Measurements from ENCODE around the gene COCH.

COCH gene

GRCh38 chr14:30874120-30874998, at the start of gene COCH:
Gene COCH, plus strand, starts transcription at chr14:30874559. Its CDS starts 380 bp downstream, at chr14:30874939.
- H3K9me3 ChIP-seq, result no peaks in the 10 kb centered on the region
- H3K36me3 ChIP-seq (replicated peaks), result no peaks in the 10 kb centered on the region
- H3K27me3 ChIP-seq (ENCODE audit: low read depth), result no peaks in the 10 kb centered on the region
- in situ Hi-C loops (cut with MboI; ENCODE audit: low sequenced_read_pairs), result no loop called here
- peak; percentile 41 to 78 for DNase-seq (ENCODE audit: low spot score in 2 of 2)
- peak within 1 kb of the TSS; percentile 49 for H3K4me3 ChIP-seq
- H3K4me1 ChIP-seq, result peaks cover 3% of the 10 kb centered on the region

- Histone ChIP-seq H3K9me3 (no peaks in the 10 kb centered on the region), H3K27me3 (ENCODE audit: low read depth) (no peaks in the 10 kb centered on the region), H3K4me1 (no peaks in the 10 kb centered on the region), H3K4me3 (no peak overlapping the region), H3K36me3 (replicated peaks) (no peaks in the 10 kb centered on the region)
- DNase-seq (ENCODE audit: low spot score in 2 of 2), result no peak
- in situ Hi-C loops (cut with MboI; ENCODE audit: low sequenced_read_pairs), result no loop called here
Measured at GRCh38 chr14:30826070-30826469, 48.3 kb upstream of the COCH start.

DNA sequence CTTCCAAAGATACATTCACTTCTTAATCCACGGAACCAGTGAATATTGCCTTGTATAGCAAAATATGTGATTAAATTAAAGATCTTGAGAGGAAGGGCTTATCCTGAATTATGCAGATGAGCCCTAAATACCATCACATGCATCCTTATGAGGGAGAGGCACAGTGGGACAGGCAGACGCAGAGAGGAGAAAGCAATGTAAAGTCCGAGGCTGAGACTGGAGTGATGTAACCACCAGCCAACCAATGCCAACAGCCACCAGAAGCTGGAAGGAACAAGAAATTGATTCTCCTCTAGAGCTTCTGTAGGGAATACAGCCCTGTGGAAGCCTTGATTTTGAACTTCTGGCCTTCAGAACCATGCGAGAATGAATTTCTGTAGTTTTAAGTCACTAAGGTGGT, 44.5 kb upstream of the COCH start:
- in situ Hi-C loops (cut with MboI; ENCODE audit: low sequenced_read_pairs), result no loop called here

DNA sequence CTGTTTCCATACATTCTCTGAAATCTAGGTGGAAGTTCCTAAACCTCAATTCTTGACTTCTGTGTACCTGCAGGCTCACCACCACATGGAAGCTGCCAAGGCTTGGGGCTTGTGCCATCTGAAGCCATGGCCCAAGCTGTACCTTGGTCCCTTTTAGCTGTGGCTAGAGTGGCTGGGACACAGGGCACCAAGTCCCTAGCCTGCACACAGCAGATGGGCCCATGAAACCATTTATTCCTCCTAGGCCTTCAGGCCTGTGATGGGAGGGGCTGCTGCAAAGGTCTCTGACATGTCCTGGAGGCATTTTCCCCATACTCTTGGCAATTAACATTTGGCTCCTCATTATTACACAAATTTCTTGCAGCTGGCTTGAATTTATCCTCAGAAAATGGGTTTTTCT, 40.0 kb upstream of the COCH start:
- no peak for DNase-seq (ENCODE audit: low spot score in 2 of 2)
- no peak overlapping the region for H3K4me3 ChIP-seq
- peaks cover 2% of the 10 kb centered on the region; the same call in 1 of the 2 replicates for H3K9me3 ChIP-seq
- in situ Hi-C loops (cut with MboI; ENCODE audit: low sequenced_read_pairs), result no loop called here
- no peaks in the 10 kb centered on the region for H3K36me3 ChIP-seq (replicated peaks)
- no peaks in the 10 kb centered on the region for H3K4me1 ChIP-seq
- H3K27me3 ChIP-seq (ENCODE audit: low read depth), result no peaks in the 10 kb centered on the region

More for the DNA sequence above, 44.5 kb upstream of the COCH start:
- Histone ChIP-seq H3K36me3 (replicated peaks) (no peaks in the 10 kb centered on the region), H3K4me1 (no peaks in the 10 kb centered on the region), H3K4me3 (no peak overlapping the region), H3K27me3 (ENCODE audit: low read depth) (no peaks in the 10 kb centered on the region), H3K9me3 (peaks cover 2% of the 10 kb centered on the region; the same call in 1 of the 2 replicates)
- DNase-seq (ENCODE audit: low spot score in 2 of 2), result no peak

DNA sequence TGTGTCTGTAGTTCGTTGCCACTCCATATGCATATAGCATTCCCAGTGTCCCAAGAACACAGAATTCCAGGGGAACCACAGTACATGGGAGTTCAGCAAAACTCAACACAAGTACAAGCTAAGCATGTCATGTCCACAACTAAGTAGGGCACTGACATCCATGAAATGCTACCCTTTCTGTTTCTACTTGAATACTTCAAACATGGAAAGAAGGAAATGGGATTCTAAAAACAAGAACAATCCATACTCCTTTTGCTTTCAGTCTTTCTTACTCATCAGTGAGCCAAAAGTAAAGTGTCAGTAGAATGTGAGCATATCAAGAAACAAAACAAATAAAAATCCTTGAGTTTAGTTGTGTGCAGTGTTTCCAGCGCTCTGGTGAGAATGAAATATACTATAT, 36.0 kb upstream of the COCH start:
- Histone ChIP-seq H3K4me3 (no peak overlapping the region), H3K36me3 (replicated peaks) (no peaks in the 10 kb centered on the region), H3K27me3 (ENCODE audit: low read depth) (no peaks in the 10 kb centered on the region), H3K9me3 (peaks cover 2% of the 10 kb centered on the region; the same call in 1 of the 2 replicates), H3K4me1 (no peaks in the 10 kb centered on the region)
- in situ Hi-C loops (cut with MboI; ENCODE audit: low sequenced_read_pairs), result no loop called here
- DNase-seq (ENCODE audit: low spot score in 2 of 2), result no peak

DNA sequence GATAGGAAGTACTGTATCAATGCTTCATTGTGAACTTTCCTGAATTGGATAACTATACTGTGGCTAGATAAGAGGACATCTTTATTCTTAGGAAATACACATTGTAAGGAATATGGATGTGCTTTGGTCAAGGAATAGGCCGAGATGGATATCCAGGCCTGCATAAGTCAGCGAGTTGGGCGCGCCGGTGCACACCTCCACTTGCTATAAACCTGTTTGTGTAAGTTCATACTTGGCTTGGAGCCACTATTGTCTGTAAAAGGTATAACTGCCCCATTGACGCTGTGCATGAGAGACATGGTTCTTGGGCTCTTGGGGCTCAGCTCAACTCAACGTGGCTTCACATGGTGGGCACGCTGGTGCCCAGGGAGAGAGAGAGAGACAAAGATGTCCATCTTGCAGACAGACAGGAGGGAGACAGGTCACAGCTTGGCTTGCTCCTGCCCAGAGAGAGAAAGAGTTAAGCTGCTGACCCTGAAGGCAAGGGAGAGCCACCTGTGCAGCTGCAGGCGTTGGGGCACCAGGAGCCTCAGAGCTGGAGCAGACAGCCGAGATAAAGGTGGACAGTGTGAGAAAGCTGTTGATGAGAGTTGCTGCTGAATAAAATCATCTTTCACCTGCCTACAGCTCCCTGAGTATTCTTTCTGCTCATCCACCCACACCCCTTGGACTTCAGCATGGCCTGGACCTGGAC, 34.1 kb upstream of the COCH start:
- no peaks in the 10 kb centered on the region for H3K36me3 ChIP-seq (replicated peaks)
- H3K9me3 ChIP-seq, result no peaks in the 10 kb centered on the region
- DNase-seq (ENCODE audit: low spot score in 2 of 2), result no peak
- in situ Hi-C loops (cut with MboI; ENCODE audit: low sequenced_read_pairs), result no loop called here
- no peaks in the 10 kb centered on the region for H3K27me3 ChIP-seq (ENCODE audit: low read depth)
- H3K4me1 ChIP-seq, result no peaks in the 10 kb centered on the region
- H3K4me3 ChIP-seq, result no peak overlapping the region

GRCh38 chr14:30842431-30842830, 31.9 kb upstream of the COCH start:
- Histone ChIP-seq H3K27me3 (ENCODE audit: low read depth) (peaks cover 2% of the 10 kb centered on the region; the same call in 1 of the 2 replicates), H3K9me3 (no peaks in the 10 kb centered on the region), H3K36me3 (replicated peaks) (no peaks in the 10 kb centered on the region), H3K4me3 (no peak overlapping the region), H3K4me1 (no peaks in the 10 kb centered on the region)
- in situ Hi-C loops (cut with MboI; ENCODE audit: low sequenced_read_pairs), result no loop called here
- DNase-seq (ENCODE audit: low spot score in 2 of 2), result no peak

GRCh38 chr14:30848449-30849240, 25.7 kb upstream of the COCH start:
- Histone ChIP-seq H3K4me1 (no peaks in the 10 kb centered on the region), H3K9me3 (no peaks in the 10 kb centered on the region), H3K36me3 (replicated peaks) (no peaks in the 10 kb centered on the region), H3K27me3 (ENCODE audit: low read depth) (peaks cover 8% of the 10 kb centered on the region; the same call in 1 of the 2 replicates), H3K4me3 (no peak overlapping the region)
- DNase-seq (ENCODE audit: low spot score in 2 of 2), result no peak
- in situ Hi-C loops (cut with MboI; ENCODE audit: low sequenced_read_pairs), result no loop called here

DNA sequence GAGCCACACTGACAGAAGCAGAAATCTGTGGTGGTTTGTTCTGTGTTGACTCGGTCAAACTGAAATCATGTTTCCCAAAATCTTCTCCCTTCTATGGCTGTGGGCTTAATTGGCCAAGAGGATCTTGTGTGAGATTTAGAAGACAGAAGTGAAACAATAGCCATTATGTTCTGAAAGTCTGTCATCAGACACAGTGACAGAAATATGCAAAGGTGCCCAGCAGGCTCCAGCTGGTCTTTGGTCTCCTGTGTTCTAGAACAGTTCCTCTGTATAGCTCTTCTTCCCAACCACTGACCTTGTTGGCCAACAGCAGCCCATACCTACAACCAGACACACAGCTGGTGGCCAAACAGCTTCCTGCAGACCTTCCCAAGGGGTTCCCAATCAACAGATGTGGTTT, 25.0 kb upstream of the COCH start:
- Histone ChIP-seq H3K4me1 (no peaks in the 10 kb centered on the region), H3K27me3 (ENCODE audit: low read depth) (peaks cover 8% of the 10 kb centered on the region; the same call in 1 of the 2 replicates), H3K4me3 (no peak overlapping the region), H3K36me3 (replicated peaks) (no peaks in the 10 kb centered on the region), H3K9me3 (no peaks in the 10 kb centered on the region)
- in situ Hi-C loops (cut with MboI; ENCODE audit: low sequenced_read_pairs), result no loop called here
- DNase-seq (ENCODE audit: low spot score in 2 of 2), result no peak

DNA sequence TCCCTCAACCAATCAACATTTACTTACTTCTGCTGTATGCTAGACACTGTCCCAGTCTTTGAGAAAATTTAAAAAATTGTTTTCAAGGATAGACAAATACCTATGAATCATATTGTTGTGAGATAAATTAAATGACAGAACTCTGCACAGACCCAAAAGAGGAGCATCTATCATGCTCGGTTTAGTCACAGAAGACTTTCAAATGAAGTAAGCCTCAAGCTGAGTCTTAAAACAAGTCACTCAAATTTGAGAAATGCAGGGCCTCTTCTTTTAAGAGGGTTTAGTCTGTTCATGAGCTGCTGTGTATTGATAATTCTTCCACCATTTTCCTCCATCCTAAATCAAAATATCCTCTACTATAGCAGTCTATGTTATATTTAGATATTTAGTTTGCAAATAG, 24.4 kb upstream of the COCH start:
- Histone ChIP-seq H3K36me3 (replicated peaks) (no peaks in the 10 kb centered on the region), H3K9me3 (no peaks in the 10 kb centered on the region), H3K4me1 (no peaks in the 10 kb centered on the region), H3K27me3 (ENCODE audit: low read depth) (peaks cover 8% of the 10 kb centered on the region; the same call in 1 of the 2 replicates), H3K4me3 (no peak overlapping the region)
- DNase-seq (ENCODE audit: low spot score in 2 of 2), result no peak
- in situ Hi-C loops (cut with MboI; ENCODE audit: low sequenced_read_pairs), result no loop called here

GRCh38 chr14:30853946-30854345, 20.4 kb upstream of the COCH start:
- no peak for DNase-seq (ENCODE audit: low spot score in 2 of 2)
- 0 out of 2 replicates have a peak, but pooled peaks cover 6% of the 10 kb centered on the region for H3K27me3 ChIP-seq (ENCODE audit: low read depth)
- H3K9me3 ChIP-seq, result no peaks in the 10 kb centered on the region
- no peaks in the 10 kb centered on the region for H3K36me3 ChIP-seq (replicated peaks)
- H3K4me1 ChIP-seq, result no peaks in the 10 kb centered on the region
- in situ Hi-C loops (cut with MboI; ENCODE audit: low sequenced_read_pairs), result no loop called here
- H3K4me3 ChIP-seq, result no peak overlapping the region

DNA sequence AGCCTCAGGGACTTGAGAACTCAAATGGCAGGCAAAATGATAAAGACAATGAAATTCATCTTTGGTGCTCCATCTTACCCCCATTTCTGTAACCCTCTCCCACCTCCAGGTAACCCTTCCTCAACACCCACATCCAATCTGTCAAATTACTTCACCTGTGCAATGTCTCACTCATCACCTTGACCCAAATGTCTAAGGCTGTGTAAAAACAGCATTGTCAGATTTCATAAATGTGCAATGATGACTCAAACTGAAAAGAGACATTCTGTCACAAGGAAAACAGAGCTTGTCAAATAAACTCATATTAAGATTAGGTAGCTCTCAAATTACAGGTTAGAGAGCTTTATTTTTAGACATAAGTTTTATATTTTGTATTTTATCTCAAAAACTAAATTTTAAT, 19.9 kb upstream of the COCH start:
- in situ Hi-C loops (cut with MboI; ENCODE audit: low sequenced_read_pairs), result no loop called here
- H3K4me1 ChIP-seq, result no peaks in the 10 kb centered on the region

DNA sequence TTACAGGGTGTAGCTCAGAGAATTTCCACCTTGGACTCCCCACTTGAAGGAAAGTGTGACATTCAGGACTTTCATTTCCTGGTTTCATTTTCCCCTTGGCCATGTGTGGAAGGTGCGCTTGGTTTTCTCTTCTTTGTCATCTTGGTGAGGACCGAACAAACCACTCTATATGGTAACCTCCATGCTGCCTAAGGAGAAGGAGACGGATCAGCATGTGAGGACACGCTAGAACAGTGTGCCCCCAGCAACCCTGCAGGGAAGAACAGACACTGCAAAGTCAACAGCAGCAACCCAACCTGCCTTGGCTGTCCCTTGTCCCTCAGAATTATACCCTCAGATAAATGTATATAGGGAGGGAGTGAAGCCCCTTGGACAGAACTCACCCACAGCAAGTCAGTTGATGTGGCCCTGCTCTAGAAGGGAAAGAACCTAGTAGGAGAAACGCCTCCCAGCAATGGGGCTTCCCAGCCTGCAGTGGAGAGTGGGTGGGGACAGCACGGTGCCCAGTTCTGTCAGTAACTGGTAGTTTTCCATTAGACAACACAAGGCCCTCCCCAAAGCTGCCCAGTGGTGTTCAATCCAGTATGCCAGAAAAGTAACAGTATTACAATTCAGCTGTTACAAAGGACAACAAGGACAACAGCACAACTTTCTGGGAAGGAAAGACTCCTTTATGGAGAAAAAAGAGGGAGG, 18.9 kb upstream of the COCH start:
- in situ Hi-C loops (cut with MboI; ENCODE audit: low sequenced_read_pairs), result no loop called here
- H3K9me3 ChIP-seq, result no peaks in the 10 kb centered on the region
- H3K4me3 ChIP-seq, result no peak overlapping the region
- H3K4me1 ChIP-seq, result no peaks in the 10 kb centered on the region
- no peak for DNase-seq (ENCODE audit: low spot score in 2 of 2)
- H3K27me3 ChIP-seq (ENCODE audit: low read depth), result no peaks in the 10 kb centered on the region
- no peaks in the 10 kb centered on the region for H3K36me3 ChIP-seq (replicated peaks)

More for the DNA sequence above, 19.9 kb upstream of the COCH start:
- no peak overlapping the region for H3K4me3 ChIP-seq
- no peak for DNase-seq (ENCODE audit: low spot score in 2 of 2)
- no peaks in the 10 kb centered on the region for H3K36me3 ChIP-seq (replicated peaks)
- no peaks in the 10 kb centered on the region for H3K9me3 ChIP-seq
- 0 out of 2 replicates have a peak, but pooled peaks cover 3% of the 10 kb centered on the region for H3K27me3 ChIP-seq (ENCODE audit: low read depth)
